Activated T-cell treated with anti-CD3 and anti-CD28 coated beads, Interleukin-2, amount 50 U/mL, for 72 hours (primary cell): ENCODE measurements around the gene APLNR. TPM values are rescaled to one million over a fixed set of nuclear protein-coding genes. Genes with fewer than 3 reads are reported as not detected.
"Not testable (repeated sequence)": the region's sequence is repeated elsewhere in the genome, so short reads cannot be mapped to it uniquely, and the experiment has no call there.

Experiments used
- ATAC-seq, 2 donors: fragments of 150-1000 bp; cut with Tn5 transposase; replicated peaks in 1 of 2; 2 replicates each; pipeline ENCODE4 v1.10.0; 2021; ENCODE audit warnings: moderate library complexity in 2 of 2, mild to moderate bottlenecking in 1 of 2
- DNase-seq, 2 donors: peaks; one replicate each; pipeline ENCODE4 v3.0.0; 2021 to 2022; ENCODE audit warnings: mixed read lengths in 1 of 2
- H3K27ac Mint-ChIP-seq: one replicate; pipeline ENCODE4 v1.8.0; 2022; ENCODE audit warnings: mild to moderate bottlenecking, moderate library complexity, mixed read lengths
- H3K27me3 Mint-ChIP-seq: one replicate; pipeline ENCODE4 v1.8.0; 2022; ENCODE audit warnings: low read depth, mixed read lengths
- H3K36me3 Mint-ChIP-seq, 2 donors: one replicate each; pipeline ENCODE4 v1.8.0; 2022; ENCODE audit warnings: mixed read lengths in 2 of 2, mild to moderate bottlenecking in 1 of 2; ENCODE audit not compliant: insufficient read depth in 2 of 2
- H3K4me1 Mint-ChIP-seq: one replicate; pipeline ENCODE4 v1.8.0; 2022; ENCODE audit warnings: low read depth, mixed read lengths
- H3K4me3 Mint-ChIP-seq, 2 donors: one replicate each; pipeline ENCODE4 v1.8.0; 2022; ENCODE audit warnings: mild to moderate bottlenecking in 2 of 2, mixed read lengths in 2 of 2, moderate library complexity in 2 of 2
- H3K9me3 Mint-ChIP-seq, 2 donors: one replicate each; pipeline ENCODE4 v1.8.0; 2022; ENCODE audit warnings: mixed read lengths in 2 of 2
- total RNA-seq, 2 donors: library from RNA; stranded (reverse); gene quantifications; one replicate each; pipeline ENCODE4 v1.2.3, GENCODE V29; 2022

Gene APLNR
- total RNA-seq, result not detected

DNA sequence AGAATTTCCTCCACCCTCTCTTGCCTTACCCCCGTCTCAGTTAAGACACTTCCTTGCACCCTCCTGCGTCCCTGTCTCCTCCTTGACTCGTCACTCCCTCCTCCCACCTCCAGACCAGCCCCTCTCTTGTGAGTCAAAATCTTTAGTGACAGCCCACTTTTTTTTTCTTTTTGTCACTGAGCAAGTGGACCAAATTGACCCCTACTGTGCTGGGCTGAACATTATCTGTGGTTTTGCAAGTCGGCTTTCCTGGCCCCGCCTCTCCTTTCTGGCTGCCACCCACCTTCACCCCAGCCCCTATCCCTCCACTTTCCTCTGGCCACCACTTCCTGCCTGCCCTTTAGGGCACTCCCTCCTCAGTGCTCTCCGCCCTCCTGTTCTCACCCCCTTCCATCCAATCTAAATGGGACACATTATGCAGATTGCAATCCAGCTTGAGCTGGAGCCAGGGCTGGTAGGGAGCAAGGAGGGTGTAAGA, at the start of gene APLNR:
Gene APLNR, minus strand, starts transcription at position 47 of the 478 bp plus-strand sequence. CDS start 246 bp downstream, outside the sequence.
- DNase-seq, result no peak
- peaks cover 11% of the 10 kb centered on the region for H3K4me1 Mint-ChIP-seq
- H3K27ac Mint-ChIP-seq, result no peak within 1 kb of the TSS
- H3K9me3 Mint-ChIP-seq, result no peaks in the 10 kb centered on the region
- no peak within 1 kb of the TSS for H3K4me3 Mint-ChIP-seq
- H3K36me3 Mint-ChIP-seq, result no peaks in the 10 kb centered on the region
- peaks cover 91% of the 10 kb centered on the region for H3K27me3 Mint-ChIP-seq
- ATAC-seq, result no peak

- ATAC-seq (no peak), DNase-seq (no peak)
- H3K4me3 Mint-ChIP-seq, result no peak overlapping the region
- H3K27me3 Mint-ChIP-seq, result peaks cover 15% of the 10 kb centered on the region
- H3K4me1 Mint-ChIP-seq, result no peaks in the 10 kb centered on the region
- H3K36me3 Mint-ChIP-seq, result no peaks in the 10 kb centered on the region
- H3K9me3 Mint-ChIP-seq, result peaks cover 0 to 4% of the 10 kb centered on the region in 2 donors
- no peak overlapping the region for H3K27ac Mint-ChIP-seq
Measured at GRCh38 chr11:57283231-57283990, 46.4 kb upstream of the APLNR start.

- not testable (repeated sequence) for H3K4me1 Mint-ChIP-seq, H3K9me3 Mint-ChIP-seq, H3K27ac Mint-ChIP-seq, ATAC-seq, H3K36me3 Mint-ChIP-seq, H3K4me3 Mint-ChIP-seq, DNase-seq
- H3K27me3 Mint-ChIP-seq, result peaks cover 27% of the 10 kb centered on the region
Measured at GRCh38 chr11:57281546-57281945, 44.5 kb upstream of the APLNR start.

DNA sequence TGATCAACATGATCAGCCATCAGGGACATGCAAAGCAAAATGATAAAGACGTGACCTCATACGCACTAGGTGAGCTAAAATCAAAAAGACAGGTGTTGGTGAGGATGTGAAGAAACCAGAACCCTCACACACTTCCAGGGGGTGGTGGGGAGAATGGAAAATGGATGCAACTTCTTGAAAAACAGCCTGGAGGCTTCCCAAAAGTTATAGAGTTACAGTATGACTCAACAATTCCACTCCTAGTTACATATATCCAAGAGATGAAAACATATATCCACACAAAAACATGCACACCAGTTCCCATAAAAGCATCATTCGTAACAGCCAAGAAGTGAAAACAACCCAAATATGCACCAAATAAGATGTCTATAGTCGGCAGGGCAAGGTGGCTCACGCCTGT, 42.1 kb upstream of the APLNR start:
- Mint-ChIP-seq H3K4me3 (no peak overlapping the region), H3K36me3 (peaks cover 0 to 2% of the 10 kb centered on the region in 2 donors), H3K9me3 (peaks cover 1 to 8% of the 10 kb centered on the region in 2 donors), H3K27me3 (peaks cover 46% of the 10 kb centered on the region), H3K27ac (no peak overlapping the region), H3K4me1 (peaks cover 5% of the 10 kb centered on the region)
- DNase-seq (no peak), ATAC-seq (no peak)

DNA sequence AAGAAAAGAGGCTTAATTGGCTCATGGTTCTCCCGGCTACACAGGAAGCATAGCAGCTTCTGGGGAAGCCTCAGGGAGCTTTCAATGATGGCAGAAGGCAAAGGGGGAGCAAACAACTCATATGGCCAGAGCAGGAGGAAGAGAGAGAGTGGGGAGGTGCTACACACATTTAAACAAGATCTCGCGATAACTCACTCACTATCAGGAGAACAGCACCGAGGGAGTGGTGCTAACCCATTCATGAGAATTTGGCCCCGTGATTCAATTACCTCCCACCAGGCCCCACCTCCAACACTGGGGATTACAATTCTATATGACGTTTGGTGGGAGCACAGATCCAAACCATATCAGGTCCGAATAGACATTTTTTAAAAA, 41.7 kb upstream of the APLNR start:
- ATAC-seq, result no peak
- no peak overlapping the region for H3K4me3 Mint-ChIP-seq
- peaks cover 5% of the 10 kb centered on the region for H3K4me1 Mint-ChIP-seq
- no peak overlapping the region for H3K27ac Mint-ChIP-seq
- peaks cover 2 to 9% of the 10 kb centered on the region in 2 donors for H3K9me3 Mint-ChIP-seq
- no peak for DNase-seq
- peaks cover 0 to 4% of the 10 kb centered on the region in 2 donors for H3K36me3 Mint-ChIP-seq
- peaks cover 46% of the 10 kb centered on the region for H3K27me3 Mint-ChIP-seq

- Mint-ChIP-seq H3K4me3 (no peak overlapping the region), H3K27me3 (peaks cover 46% of the 10 kb centered on the region), H3K36me3 (peaks cover 0 to 4% of the 10 kb centered on the region in 2 donors), H3K9me3 (peaks cover 6 to 12% of the 10 kb centered on the region in 2 donors), H3K4me1 (peaks cover 5% of the 10 kb centered on the region), H3K27ac (no peak overlapping the region)
- ATAC-seq, result no peak
- DNase-seq, result peak; percentile 42
Measured at GRCh38 chr11:57277845-57278720, 41.0 kb upstream of the APLNR start.

DNA sequence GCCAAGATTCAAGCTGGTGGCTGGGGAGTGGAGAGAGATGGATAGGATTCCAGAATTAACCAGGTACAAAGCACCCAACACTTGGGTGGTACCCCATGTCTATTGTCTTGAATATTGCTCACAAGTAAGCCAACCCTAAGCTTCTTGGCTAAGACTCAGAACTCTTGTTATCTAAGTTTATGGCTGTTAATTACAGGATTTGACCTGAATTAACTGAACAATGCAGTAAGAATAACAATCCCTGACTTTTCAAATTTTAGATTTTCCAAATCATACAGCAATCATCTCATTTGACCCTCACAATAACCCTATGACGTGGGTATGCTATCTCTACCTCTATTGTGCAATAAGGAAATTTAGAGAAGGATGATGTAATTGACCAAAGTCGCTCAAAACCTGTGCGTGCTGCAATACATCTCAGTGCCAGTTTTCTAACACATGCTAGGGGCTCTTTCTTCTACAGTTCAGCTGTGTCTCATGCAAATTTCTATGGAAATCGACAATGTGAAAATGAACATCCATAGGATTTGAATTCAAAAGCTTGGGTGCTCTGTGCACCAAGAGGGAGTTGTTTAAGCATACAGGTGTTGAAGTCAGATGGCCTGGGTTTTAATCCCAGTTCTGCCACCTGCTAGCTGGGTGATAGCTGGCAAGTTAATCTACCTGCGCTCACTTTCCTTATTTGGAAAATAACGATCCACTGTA, 40.1 kb upstream of the APLNR start:
- Mint-ChIP-seq H3K4me1 (peaks cover 5% of the 10 kb centered on the region), H3K36me3 (peaks cover 0 to 4% of the 10 kb centered on the region in 2 donors), H3K27ac (no peak overlapping the region), H3K27me3 (peaks cover 46% of the 10 kb centered on the region), H3K4me3 (no peak overlapping the region), H3K9me3 (peaks cover 8 to 14% of the 10 kb centered on the region in 2 donors)
- ATAC-seq (no peak), DNase-seq (no peak)

DNA sequence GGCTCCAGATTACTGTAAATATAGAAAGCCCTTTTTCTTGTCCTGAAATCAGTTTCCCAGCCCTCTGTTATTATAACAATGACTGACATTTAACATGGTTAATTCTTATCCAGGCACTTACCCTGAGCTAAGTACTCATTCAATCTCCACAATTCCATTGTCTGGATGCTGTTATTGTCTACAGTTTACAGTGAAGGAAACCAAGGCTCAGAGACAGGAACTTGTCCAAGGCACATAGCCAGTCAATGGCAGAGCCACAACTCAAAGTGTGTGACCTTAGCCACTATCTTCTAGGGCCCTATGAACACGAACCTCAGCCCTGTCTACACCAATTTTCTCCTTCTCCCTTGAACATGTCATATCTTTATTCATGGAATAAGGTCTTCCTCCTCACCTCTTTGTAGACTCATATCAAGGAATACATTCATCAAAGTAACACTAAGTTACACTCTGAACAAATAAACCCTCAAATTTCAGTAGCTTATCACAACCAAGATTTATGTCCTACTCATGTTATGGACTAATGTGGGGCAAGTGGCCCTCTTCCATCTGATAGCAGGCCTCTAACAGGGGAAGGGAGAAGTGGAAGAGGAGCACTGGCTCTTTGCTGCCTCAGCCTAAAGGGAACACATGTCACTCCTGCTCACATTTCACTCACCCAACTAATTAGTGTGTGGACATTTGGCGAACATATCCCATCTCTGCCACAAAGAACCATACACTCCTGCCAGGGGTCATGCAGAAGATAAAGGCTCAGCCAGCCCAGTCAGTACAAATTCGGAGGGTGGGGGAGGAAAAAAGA, 39.3 kb upstream of the APLNR start:
- peaks cover 0 to 4% of the 10 kb centered on the region in 2 donors for H3K36me3 Mint-ChIP-seq
- H3K9me3 Mint-ChIP-seq, result peaks cover 8 to 17% of the 10 kb centered on the region in 2 donors
- H3K27me3 Mint-ChIP-seq, result peaks cover 51% of the 10 kb centered on the region
- H3K4me1 Mint-ChIP-seq, result peaks cover 5% of the 10 kb centered on the region
- ATAC-seq (no peak), DNase-seq (no peak)
- H3K4me3 Mint-ChIP-seq, result no peak overlapping the region
- no peak overlapping the region for H3K27ac Mint-ChIP-seq

- H3K36me3 Mint-ChIP-seq, result peaks cover 0 to 4% of the 10 kb centered on the region in 2 donors
- DNase-seq, result no peak
- no peak for ATAC-seq
- peaks cover 5% of the 10 kb centered on the region for H3K4me1 Mint-ChIP-seq
- H3K9me3 Mint-ChIP-seq, result peaks cover 8 to 16% of the 10 kb centered on the region in 2 donors
- H3K27me3 Mint-ChIP-seq, result peaks cover 58% of the 10 kb centered on the region
- no peak overlapping the region for H3K4me3 Mint-ChIP-seq
- H3K27ac Mint-ChIP-seq, result no peak overlapping the region
Measured at GRCh38 chr11:57275582-57275981, 38.5 kb upstream of the APLNR start.

- Mint-ChIP-seq H3K4me1 (peaks cover 5% of the 10 kb centered on the region), H3K27me3 (peaks cover 58% of the 10 kb centered on the region), H3K9me3 (peaks cover 8 to 16% of the 10 kb centered on the region in 2 donors), H3K4me3 (no peak overlapping the region), H3K27ac (no peak overlapping the region), H3K36me3 (peaks cover 0 to 4% of the 10 kb centered on the region in 2 donors)
- no peak for ATAC-seq
- DNase-seq, result no peak
Measured at GRCh38 chr11:57274904-57275498, 38.0 kb upstream of the APLNR start.

- H3K4me1 Mint-ChIP-seq, result peaks cover 5% of the 10 kb centered on the region
Measured at GRCh38 chr11:57273448-57274058, 36.5 kb upstream of the APLNR start.

More at GRCh38 chr11:57273448-57274058, 36.5 kb upstream of the APLNR start:
- Mint-ChIP-seq H3K4me3 (no peak overlapping the region), H3K27me3 (peaks cover 51% of the 10 kb centered on the region), H3K27ac (no peak overlapping the region), H3K9me3 (peaks cover 8 to 16% of the 10 kb centered on the region in 2 donors), H3K36me3 (peaks cover 0 to 4% of the 10 kb centered on the region in 2 donors)
- no peak for DNase-seq
- no peak for ATAC-seq
